HepG2 (cell line): Measurements from ENCODE around the gene PIGV. TPM values are rescaled to one million over a fixed set of nuclear protein-coding genes. Genes with fewer than 3 reads are reported as not detected.

Source experiments
- ATAC-seq: fragments of 200-7000 bp; cut with Tn5 transposase; 3 replicates; pipeline ENCODE4 v1.9.1; 2020; ENCODE audit warnings: mild to moderate bottlenecking, moderate library complexity
- BruUV-seq: library from RNA; stranded (reverse); fragments of 400-500 nt; replicated peaks from 2 replicates; lab custom pipeline; 2021; lab: Mats Ljungman, UMichigan
- CTCF ChIA-PET: fragments of 300-600 bp; formaldehyde crosslinking; extraction: SDS; loops from one replicate; lab custom pipeline; 2021; ENCODE audit warnings: low total read pairs, inconsistent platforms, low intra/inter-chr PET ratio; lab: Yijun Ruan, JAX
- POLR2A ChIA-PET: fragments of 350-600 bp; sonication (Branson Sonifier 250); formaldehyde crosslinking; loops from one replicate; lab custom pipeline; 2020; ENCODE audit warnings: antibody characterized with exemption, inconsistent platforms; lab: Yijun Ruan, JAX
- DNase-seq: peaks from one replicate; pipeline ENCODE4 v3.0.0-alpha.2; 2015; ENCODE audit warnings: low spot score
- FAIRE-seq: peaks from 3 replicates; lab custom pipeline; 2011; peaks lifted over from hg19 to GRCh38; lab: Jason Lieb, UNC
- H2AFZ ChIP-seq: one replicate; pipeline ENCODE4 v1.6.1; 2011; ENCODE audit warnings: low read length, inconsistent platforms
- H3K27ac ChIP-seq: fragments of 300-600 bp; 3 replicates; pipeline ENCODE4 v1.8.0; 2011; ENCODE audit warnings: mixed run types, mild to moderate bottlenecking, mixed read lengths, low read length, inconsistent platforms; ENCODE audit not compliant: insufficient read depth; ENCODE audit errors: extremely low read length
- H3K27me3 ChIP-seq, 2 experiments: fragments of 200-600 bp in 1 of 2; 2 replicates in 1 of 2; 3 replicates in 1 of 2; pipeline versions ENCODE4 v1.6.0 to v1.8.0; 2011; ENCODE audit warnings: low read length in 2 of 2, mild to moderate bottlenecking in 2 of 2, moderate library complexity in 2 of 2, inconsistent platforms in 1 of 2; ENCODE audit not compliant: insufficient read depth in 2 of 2, control insufficient read depth in 1 of 2
- H3K36me3 ChIP-seq, 2 experiments: fragments of 200-600 bp in 1 of 2; replicated peaks in 1 of 2; 2 replicates in 1 of 2; 3 replicates in 1 of 2; pipeline versions ENCODE4 v1.5.1 to v1.8.0; 2011; ENCODE audit warnings: low read length in 2 of 2, inconsistent platforms in 1 of 2; ENCODE audit not compliant: insufficient read depth in 2 of 2, control insufficient read depth in 1 of 2
- H3K4me1 ChIP-seq: 2 replicates; pipeline ENCODE4 v1.5.1; 2012; ENCODE audit warnings: low read length, inconsistent platforms; ENCODE audit not compliant: insufficient read depth
- H3K4me2 ChIP-seq: 2 replicates; pipeline ENCODE4 v1.6.0; 2011; ENCODE audit warnings: low read depth, low read length, inconsistent platforms
- H3K4me3 ChIP-seq, 3 experiments: fragments of 200-600 bp in 1 of 3; sonication (generic), shearing (Covaris generic) in 1 of 3; replicated peaks in 1 of 3; 2 replicates each; pipeline ENCODE4 v1.5.1; 2011 to 2016; ENCODE audit warnings: low read length in 3 of 3, inconsistent platforms in 2 of 3, low read depth in 2 of 3, mild to moderate bottlenecking in 2 of 3, control low read depth in 1 of 3, mixed read lengths in 1 of 3; ENCODE audit not compliant: insufficient read depth in 1 of 3
- H3K79me2 ChIP-seq: one replicate; pipeline ENCODE4 v1.6.1; 2011; ENCODE audit warnings: low read length, inconsistent platforms; ENCODE audit not compliant: insufficient read depth
- H3K9ac ChIP-seq: 2 replicates; pipeline ENCODE4 v1.6.0; 2011; ENCODE audit warnings: mild to moderate bottlenecking, low read depth, low read length, inconsistent platforms; ENCODE audit not compliant: insufficient read depth
- H3K9me3 ChIP-seq: 2 replicates; pipeline ENCODE4 v1.5.1; 2012; ENCODE audit warnings: mild to moderate bottlenecking, low read length
- H4K20me1 ChIP-seq: 2 replicates; pipeline ENCODE4 v1.6.0; 2011; ENCODE audit warnings: inconsistent platforms, mild to moderate bottlenecking, low read length, moderate library complexity; ENCODE audit not compliant: insufficient read depth
- ATF6 ChIP-seq: sonication (generic); formaldehyde crosslinking; conservative IDR thresholded peaks from 2 replicates; pipeline ENCODE4 v1.4.0; 2020; ENCODE audit warnings: missing genetic modification reagents
- ATRX ChIP-seq: sonication (generic); formaldehyde crosslinking; IDR thresholded peaks from 2 replicates; pipeline ENCODE4 v1.4.0; 2020; ENCODE audit warnings: missing genetic modification reagents, borderline replicate concordance
- ISL2 ChIP-seq: sonication (generic); formaldehyde crosslinking; IDR thresholded peaks from 2 replicates; pipeline ENCODE4 v1.5.0; 2020; ENCODE audit warnings: missing genetic modification reagents
- ISX ChIP-seq: sonication (generic); formaldehyde crosslinking; conservative IDR thresholded peaks from 2 replicates; pipeline ENCODE4 v1.5.0; 2020; ENCODE audit warnings: missing genetic modification reagents
- MNT ChIP-seq: fragments of 450-650 bp; IDR thresholded peaks from 2 replicates; pipeline ENCODE4 v1.6.1; 2016
- MXD3 ChIP-seq: IDR thresholded peaks from 2 replicates; pipeline ENCODE4 v1.6.1; 2016; ENCODE audit warnings: mild to moderate bottlenecking, missing biosample characterization, missing genetic modification reagents
- POLR2AphosphoS5 ChIP-seq: IDR thresholded peaks from 2 replicates; pipeline ENCODE4 v1.6.1; 2012; ENCODE audit warnings: low read depth, low read length
- RBFOX2 ChIP-seq: fragments of 200-400 bp; formaldehyde crosslinking; IDR thresholded peaks from 2 replicates; pipeline ENCODE4 v1.6.1; 2017; ENCODE audit warnings: low read depth, mild to moderate bottlenecking, low read length
- SIN3A ChIP-seq: IDR thresholded peaks from 2 replicates; pipeline ENCODE4 v1.6.1; 2011; ENCODE audit warnings: low read depth, mild to moderate bottlenecking, control low read depth, low read length, borderline replicate concordance
- SYNCRIP ChIP-seq: fragments of 200-400 bp; formaldehyde crosslinking; IDR thresholded peaks from 2 replicates; pipeline ENCODE4 v1.6.1; 2018; ENCODE audit warnings: mild to moderate bottlenecking, low read depth, low read length; ENCODE audit not compliant: insufficient read depth
- TFE3 ChIP-seq: IDR thresholded peaks from 2 replicates; pipeline ENCODE4 v1.6.1; 2016
- USF2 ChIP-seq, 2 experiments: sonication (generic) in 1 of 2; formaldehyde crosslinking in 1 of 2; IDR thresholded peaks; 2 replicates each; pipeline versions ENCODE4 v1.5.1 to v1.6.1; 2011 to 2020; ENCODE audit warnings: borderline replicate concordance in 1 of 2, low read depth in 1 of 2, low read length in 1 of 2, mild to moderate bottlenecking in 1 of 2, missing genetic modification reagents in 1 of 2, moderate library complexity in 1 of 2
- YEATS2 ChIP-seq: sonication (generic); formaldehyde crosslinking; IDR thresholded peaks from 2 replicates; pipeline ENCODE4 v1.4.0; 2020; ENCODE audit warnings: missing genetic modification reagents, borderline replicate concordance
- ZNF282 ChIP-seq: fragments of 450-650 bp; IDR thresholded peaks from 2 replicates; pipeline ENCODE4 v1.6.1; 2018; ENCODE audit not compliant: partially characterized antibody
- ZNF878 ChIP-seq: sonication (generic); formaldehyde crosslinking; IDR thresholded peaks from 2 replicates; pipeline ENCODE4 v1.8.1; 2023; ENCODE audit warnings: mild to moderate bottlenecking, missing genetic modification reagents, moderate library complexity
- WGBS: methylation state at CpG from one replicate; pipeline ENCODE4 v1.1.6; 2017; ENCODE audit warnings: low lambda C conversion rate; 5-methylcytosine and 5-hydroxymethylcytosine counted together
- in situ Hi-C: cut with HindIII; loops from 2 replicates; pipeline ENCODE4 v1.10.0; 2017; ENCODE audit warnings: low pct_unique_long_range_greater_than_20kb; ENCODE audit not compliant: extremely low pct_ligation_motif_present
- intact Hi-C: fragments of 100-400 bp; cut with micrococcal nuclease; formaldehyde crosslinking; loops from one replicate; pipeline ENCODE4 v1.10.0; 2022; ENCODE audit not compliant: unreplicated experiment
- polyA plus RNA-seq, 8 experiments: library from polyadenylated mRNA; depleted of rRNA in 3 of 8; stranded (reverse) in 7 of 8; unstranded in 1 of 8; fragments of >200 nt; fragmentation: Illumina TruSeq in 4 of 8; extraction: Trizol in 4 of 8; gene quantifications; 2 replicates each; pipeline versions ENCODE4 v1.2.1 to v1.2.3, GENCODE V29; 2011 to 2016; ENCODE audit warnings: low read depth in 4 of 8, missing spikeins in 1 of 8, mixed read lengths in 1 of 8; ENCODE audit not compliant: insufficient read depth in 1 of 8
- total RNA-seq, 5 experiments: library from RNA; depleted of rRNA; stranded (reverse); fragments of >200 nt; fragmentation: Illumina TruSeq; extraction: Trizol; gene quantifications; 2 replicates each; pipeline ENCODE4 v1.2.3, GENCODE V29; 2016; ENCODE audit warnings: low read depth in 1 of 5

Gene PIGV
- total and polyA plus RNA-seq, 2 of the 13 experiments (the other 11 are each of a cell fraction or from before 2014, with no cell fraction given) = 13.5 to 22.7 TPM

GRCh38 chr1:26750428-26750827 is 37.3 kb upstream of the PIGV start (continued):
- TF ChIP-seq ATRX (CRISPR knock-in tag) (no peak), RBFOX2 (no peak), YEATS2 (no peak), ZNF282 (no peak), ISL2 (CRISPR knock-in tag) (no peak), MXD3 (no peak)
- TF ChIP-seq, all 625 proteins: peak for 0

- H4K20me1 ChIP-seq = 0 out of 2 replicates have a peak, but pooled peaks cover 6% of the 10 kb centered on the region
- intact Hi-C loops = no loop called here
- TF ChIP-seq ISX = no peak
- TF ChIP-seq SIN3A = no peak
- TF ChIP-seq SYNCRIP = no peak
- TF ChIP-seq ATF6 (CRISPR knock-in tag) = no peak
- no peak for TF ChIP-seq POLR2AphosphoS5
- no peak for TF ChIP-seq ZNF878
- TF ChIP-seq TFE3 (CRISPR knock-in tag) = no peak
- no peak for TF ChIP-seq USF2 (IDR thresholded peaks at IDR 0.05; ENCODE audit: low read depth, low read length)
- TF ChIP-seq USF2 (CRISPR knock-in tag; IDR thresholded peaks at IDR 0.05; ENCODE audit: borderline replicate concordance) = no peak
- TF ChIP-seq MNT = no peak
- BruUV-seq = no TSS peak
- no peaks in the 10 kb centered on the region for H3K27me3 ChIP-seq
- 99% methylated on average over 4 of the region's 4 CpGs for WGBS
- H3K9ac ChIP-seq = no peak overlapping the region
- POLR2A ChIA-PET = no interaction called here
- peaks cover 24% of the 10 kb centered on the region for H3K79me2 ChIP-seq
- H2AFZ ChIP-seq = no peak overlapping the region
- H3K4me3 ChIP-seq = no peak overlapping the region
- FAIRE-seq (no peak), DNase-seq (no peak), ATAC-seq (no peak)
- no peak overlapping the region for H3K27ac ChIP-seq
- no peaks in the 10 kb centered on the region for H3K4me1 ChIP-seq
- CTCF ChIA-PET = no interaction called here
- H3K36me3 ChIP-seq = peaks cover 16 to 76% of the 10 kb centered on the region in 2 experiments
- no peak overlapping the region for H3K4me2 ChIP-seq
- no peaks in the 10 kb centered on the region for H3K9me3 ChIP-seq
- in situ Hi-C loops = no loop called here
Observed at GRCh38 chr1:26752519-26752918, 35.2 kb upstream of the PIGV start.
